NCI-H1694 (cell line): Measurements from ENCODE around the gene TTC17.
A peak's percentile ranks its signal among the peaks of the same experiment; 100 is the strongest.
"Not testable (repeated sequence)": the region's sequence is repeated elsewhere in the genome, so short reads cannot be mapped to it uniquely, and the experiment has no call there.

Experiments used
- DNase-seq: peaks from one replicate; lab custom pipeline; 2025; lab: John Stamatoyannopoulos, UW

TTC17 gene

DNA sequence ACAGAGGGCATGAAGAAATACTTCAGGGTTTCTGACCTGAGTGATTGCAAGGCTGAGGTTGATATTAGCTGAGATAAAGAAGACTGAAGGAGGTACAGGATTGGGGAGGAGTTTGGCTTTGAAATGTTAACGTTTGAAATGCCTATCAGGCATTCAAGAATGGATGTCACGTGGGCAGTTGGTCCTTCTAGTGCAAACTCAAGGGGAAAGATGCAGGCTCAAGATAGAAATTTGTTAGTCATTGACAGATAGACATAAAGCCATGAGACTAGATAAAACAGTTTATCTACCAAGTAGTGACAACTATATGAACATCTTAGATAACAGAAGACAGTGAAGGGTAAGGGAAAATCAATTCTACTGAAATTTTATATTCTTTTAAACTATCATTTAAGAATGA lies 23.1 kb downstream of the TTC17 start:
- DNase-seq = no peak

DNA sequence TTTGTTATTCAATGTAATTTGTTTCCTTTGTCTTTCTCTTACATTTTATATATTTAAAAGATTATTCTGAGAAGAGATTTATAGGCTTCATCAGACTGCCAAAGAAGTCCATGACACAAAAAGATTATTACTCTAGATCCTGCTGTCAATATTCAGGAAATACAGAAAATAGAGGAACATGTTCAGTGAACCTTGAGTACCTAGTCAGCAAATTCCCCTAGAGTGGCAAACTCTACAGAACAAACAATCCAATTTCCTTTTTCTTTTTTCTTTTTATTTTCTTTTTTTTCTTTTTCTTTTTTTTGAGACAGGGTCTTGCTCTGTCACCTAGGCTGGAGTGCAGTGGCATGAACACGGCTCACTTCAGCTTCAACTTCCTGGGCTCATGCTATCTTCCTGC lies 23.9 kb downstream of the TTC17 start:
- no peak for DNase-seq

DNA sequence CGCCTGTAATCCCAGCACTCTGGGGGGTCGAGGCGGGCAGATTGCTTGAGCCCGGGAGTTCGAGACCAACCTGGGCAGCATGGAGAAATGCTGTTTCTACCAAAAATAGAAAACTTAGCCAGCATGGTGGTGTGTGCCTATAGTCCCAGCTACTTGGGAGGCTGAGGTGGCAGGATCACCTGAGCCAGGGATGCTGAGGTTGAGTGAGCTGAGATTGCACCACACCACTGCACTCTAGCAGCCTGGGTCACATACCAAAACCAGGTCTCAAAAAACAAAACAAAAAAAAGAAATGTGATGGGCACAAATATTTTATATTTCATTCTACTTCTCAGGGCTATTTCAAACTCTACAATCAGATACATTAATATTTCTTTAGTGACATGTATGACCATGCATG lies 25.7 kb downstream of the TTC17 start:
- DNase-seq = no peak

DNA sequence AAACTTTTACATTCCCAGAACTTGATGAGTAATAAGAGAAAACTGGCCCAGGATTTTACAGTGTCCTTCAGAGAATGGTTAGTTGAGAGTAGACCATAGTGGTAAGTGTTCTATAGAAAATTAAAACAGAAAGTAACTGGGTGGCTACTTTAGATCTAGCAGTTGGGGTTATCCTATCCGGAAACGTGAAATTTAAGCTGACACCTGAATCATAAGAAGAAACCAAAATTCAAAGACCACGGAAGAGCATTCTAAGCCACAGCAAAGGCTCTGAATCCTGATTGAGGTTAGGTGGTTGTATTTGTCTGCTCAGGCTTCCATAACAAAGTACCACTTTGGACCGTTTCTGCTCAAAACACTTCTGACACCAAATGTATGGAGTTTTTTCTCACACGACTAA lies 34.0 kb downstream of the TTC17 start:
- no peak for DNase-seq

DNA sequence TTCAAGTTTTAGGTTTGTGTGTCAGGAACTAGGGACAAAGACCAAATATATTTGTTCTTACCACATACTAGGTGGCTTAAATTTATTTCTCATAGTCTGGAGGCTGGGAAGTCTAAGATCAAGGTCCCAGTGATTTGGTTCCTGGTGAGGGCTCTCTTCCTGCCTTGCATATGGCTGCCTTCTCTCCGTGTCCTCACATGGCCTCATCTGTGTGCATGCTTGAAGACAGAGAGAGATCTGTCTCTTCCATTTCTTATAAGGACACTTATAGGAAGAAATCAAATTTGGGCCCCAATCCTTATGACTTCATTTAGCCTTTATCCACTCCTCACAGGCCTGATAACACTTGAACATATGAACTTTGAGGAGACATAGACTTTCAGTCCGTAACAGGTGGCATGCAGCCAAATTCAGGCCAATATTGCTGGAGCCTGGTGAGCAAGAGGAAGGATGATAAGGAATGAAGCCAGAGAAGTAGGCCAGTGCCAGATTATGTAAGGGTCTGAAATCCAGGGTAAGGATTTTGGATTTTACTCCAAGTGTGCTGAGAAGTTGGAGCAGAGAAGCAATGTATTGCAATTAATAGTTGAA lies 35.1 kb downstream of the TTC17 start:
- DNase-seq = no peak

DNA sequence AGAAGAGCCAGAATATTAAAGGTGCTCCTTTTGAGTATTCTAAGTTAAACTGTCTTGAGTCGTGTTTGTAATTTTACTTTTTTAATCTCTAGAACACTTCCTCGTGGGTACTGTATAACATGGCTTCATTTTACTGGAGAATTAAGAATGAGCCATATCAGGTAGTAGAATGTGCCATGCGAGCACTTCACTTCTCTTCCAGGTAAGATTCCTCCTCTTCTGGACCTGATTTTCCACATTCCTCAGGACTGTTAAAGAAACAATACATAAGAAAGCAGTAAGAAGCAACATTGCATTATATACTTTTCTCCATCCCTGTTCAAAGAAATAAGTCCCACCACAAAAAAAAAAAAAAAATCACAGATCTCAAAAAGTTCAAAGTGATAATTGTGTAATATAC lies 37.9 kb downstream of the TTC17 start:
- no peak for DNase-seq

DNA sequence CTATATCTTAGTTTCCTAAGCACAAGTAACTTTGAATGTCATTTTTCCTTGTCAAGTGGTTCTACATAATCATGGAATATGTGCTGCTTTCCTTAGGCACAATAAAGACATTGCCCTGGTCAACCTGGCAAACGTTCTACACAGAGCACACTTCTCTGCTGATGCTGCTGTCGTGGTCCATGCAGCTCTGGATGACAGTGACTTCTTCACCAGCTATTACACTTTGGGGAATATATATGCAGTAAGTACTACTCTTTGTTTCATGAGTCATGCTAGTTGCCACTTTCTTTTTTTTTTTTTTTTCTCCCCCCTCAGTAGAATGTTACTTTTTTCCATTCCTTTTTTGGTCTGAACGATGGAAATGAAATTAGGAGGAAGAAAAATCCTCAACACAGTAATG lies 38.5 kb downstream of the TTC17 start:
- no peak for DNase-seq

DNA sequence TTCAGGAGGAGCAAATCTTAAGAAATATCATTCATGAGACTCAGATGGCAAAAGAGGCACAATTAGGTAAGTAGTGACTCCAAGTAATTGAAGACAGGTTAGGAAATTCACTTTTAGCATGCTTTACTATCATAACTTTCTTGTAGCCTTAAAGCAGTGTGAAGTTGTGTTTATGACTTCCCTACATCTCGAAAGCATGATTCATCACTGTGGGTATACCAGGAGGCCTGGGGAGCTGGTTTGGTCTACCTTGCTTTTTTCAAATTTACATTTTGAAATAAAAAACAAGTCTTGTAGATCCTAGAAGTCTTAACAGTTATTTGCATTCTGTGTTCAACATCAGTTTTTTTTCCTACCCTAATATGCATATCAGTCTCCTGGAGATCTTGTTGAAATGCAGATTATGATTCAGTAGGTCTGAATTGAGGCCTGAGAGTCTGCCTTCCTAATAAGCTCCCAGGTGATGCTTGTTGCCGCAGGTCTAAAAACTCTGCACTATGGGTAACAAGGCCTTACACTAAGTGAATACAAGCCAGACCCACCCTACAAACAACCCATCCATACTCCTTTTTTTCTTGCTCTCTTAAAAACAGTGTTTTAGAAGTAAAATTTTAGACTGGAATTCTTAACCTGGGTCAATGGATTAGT lies 41.4 kb downstream of the TTC17 start:
- DNase-seq = no peak

DNA sequence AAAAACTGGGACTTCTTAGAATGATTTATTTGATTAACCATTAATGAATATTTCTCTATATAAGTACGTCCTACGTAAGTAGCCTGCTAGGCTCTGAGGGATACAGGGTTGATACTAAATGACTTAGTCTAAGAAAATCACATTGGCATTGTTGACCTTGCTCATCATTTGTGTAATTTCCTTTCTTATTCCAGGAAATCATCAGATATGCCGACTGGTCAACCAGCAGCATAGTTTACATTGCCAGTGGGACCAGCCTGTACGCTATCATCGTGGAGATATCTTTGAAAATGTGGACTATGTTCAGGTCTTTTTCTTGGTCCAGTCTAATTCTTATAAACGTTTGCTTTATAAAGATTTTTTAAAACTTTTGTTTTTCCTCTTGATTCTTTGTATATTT lies 42.5 kb downstream of the TTC17 start:
- DNase-seq = no peak

DNA sequence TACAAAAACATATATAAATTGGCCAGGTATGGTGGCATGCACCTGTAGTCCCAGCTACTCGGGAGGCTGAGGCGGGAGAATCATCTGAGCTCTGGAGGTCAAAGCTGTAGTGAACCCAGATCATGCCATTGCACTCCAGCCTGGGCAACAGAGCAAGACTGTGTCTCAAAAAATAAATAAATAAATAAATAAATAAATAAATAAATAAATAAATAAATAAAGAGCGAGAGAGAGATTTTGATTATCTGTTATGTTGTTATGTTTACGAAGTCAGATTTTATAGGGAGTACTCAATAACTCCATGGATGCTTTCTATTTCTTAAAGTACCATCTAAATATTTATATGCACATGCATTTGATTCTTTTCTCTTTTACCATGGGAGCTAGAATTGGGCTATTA lies 43.1 kb downstream of the TTC17 start:
- not testable (repeated sequence) for DNase-seq

DNA sequence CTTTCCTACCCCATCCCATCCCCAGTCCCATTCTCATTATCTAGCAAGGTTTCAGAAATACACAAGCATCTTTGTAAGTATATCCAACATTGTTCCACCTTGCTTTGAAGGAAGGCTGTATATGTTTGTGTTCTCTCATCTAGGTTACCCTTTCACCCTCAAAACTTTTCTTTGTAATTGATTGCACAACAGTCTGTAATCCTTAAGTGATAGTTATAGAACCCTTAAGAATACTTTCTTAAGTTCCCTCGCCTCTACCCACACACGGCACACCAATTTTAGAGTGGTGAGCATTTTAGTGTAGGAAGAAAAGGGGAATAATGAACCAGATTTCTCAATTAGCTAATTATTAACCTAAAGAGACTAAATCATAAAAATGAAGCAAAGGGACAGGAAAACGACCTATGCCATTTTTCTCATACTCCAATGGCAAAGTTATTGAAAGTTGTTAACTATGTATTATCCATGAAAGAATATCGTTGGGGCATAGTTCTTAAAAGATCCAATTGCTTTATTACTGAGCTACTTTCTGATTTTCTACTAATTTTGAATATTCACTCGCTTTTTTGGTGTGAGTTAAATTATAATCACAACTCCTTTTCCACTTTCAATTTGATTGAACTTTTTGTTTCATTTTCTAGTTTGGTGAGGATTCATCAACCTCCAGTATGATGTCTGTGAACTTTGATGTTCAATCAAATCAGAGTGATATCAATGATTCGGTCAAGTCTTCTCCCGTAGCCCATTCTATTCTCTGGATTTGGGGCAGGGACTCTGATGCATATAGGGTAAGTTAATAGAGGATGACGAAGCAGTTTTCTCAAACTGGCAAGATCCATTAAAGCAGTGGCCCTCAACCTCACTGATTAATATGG lies 44.9 kb downstream of the TTC17 start:
- DNase-seq = no peak

DNA sequence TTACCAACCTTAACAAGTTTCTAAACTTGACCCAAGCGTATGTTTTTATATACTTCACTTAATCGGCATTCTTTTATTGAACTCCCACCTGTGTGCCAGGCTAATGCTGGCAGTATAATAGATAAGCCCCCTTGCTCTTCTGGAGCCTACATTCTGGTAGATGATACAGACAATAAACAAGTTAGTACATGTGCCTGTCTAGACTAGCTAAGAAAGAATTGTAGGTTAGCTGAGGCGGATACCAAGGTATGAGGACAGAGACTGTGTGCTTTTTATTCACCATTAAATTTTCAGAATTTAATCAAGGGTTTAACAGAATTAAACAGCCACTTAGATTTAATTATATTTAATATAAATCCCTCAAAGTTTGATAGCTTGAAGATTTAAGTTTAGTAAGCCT lies 45.7 kb downstream of the TTC17 start:
- no peak for DNase-seq

DNA sequence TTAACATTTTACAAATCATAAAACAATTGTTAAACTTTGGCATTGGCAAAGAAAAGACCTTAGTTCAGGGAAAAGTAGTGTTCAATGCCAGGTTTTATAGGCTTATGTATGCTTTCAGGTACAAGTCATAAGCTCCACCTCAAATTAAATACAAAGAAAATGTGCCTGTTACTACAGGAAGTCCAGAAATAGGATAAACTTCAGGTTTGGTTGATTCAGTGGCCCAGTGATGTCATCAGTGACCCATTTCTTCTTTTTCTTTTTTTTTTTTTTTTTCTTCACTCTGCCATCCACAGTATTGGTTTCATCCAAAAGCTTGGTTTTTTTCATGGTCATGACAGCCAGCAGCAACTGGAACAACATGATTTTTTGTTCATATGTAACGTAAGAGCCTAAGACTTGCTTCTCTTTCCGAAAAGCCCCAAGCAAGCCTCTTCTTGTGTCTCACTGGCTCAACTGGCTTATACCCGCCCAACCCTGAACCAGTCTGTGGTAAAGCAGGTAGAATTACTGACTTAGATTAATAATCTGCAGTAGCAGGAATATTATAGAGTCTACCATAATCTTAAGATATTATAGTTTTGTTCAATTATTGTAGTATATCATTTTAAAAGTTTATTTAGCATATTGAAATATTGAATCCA lies 46.2 kb downstream of the TTC17 start:
- DNase-seq = no peak

DNA sequence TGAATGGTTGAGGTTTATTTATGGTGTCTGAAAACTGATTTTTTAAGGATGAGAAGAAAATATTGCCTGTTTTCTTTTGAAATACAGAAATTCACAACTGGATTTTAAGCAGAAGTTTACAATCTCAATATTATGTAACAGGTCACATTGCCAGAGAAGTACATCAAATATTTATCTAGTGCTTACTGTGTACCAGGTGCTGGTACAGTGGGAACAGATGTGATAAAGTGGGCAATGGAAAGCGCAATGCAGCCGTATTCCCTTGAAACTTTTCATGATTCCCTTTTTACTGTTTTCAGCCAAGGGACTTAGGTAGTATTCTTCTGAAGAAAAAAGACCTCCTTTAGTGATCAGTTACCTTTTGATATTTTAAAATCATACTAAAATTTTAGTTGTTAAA lies 49.6 kb downstream of the TTC17 start:
- no peak for DNase-seq

DNA sequence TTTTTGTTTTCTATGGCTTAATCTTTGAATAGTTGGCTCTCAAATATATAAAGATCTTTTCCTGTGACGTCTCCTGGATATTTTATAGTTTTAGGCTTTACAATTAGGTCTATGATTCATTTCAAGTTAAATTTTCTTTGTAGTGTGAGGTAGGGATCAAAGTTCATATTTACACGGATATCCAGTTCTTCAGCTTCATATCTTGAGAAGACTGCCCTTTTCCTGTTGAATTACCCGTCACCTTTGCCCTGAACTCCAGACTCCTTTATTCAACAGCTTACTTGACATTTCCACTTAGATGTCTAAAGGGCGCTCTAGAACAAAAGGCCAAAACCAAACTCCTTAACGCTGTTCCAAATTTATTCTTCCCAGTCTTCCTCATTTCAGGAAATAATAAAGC lies 51.7 kb downstream of the TTC17 start:
- no peak for DNase-seq

DNA sequence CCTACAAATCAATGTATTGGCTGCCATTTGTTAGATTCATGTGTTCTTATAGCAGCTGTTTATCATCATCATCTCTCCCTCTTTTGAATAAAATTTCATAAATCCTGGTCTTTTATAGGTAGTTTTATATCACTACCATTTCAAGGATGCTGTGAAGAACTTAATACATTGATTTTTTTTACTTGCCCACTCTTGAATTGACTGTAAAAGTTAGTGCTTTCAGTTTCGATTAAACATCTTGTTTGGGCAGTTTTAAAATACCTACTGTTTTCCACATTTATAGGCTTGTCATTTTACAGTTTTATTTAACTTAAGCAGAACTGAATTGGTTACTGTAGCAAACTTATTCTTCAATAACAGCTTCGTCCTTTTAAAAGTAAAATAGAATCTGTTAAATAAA lies 59.5 kb downstream of the TTC17 start:
- DNase-seq = no peak

DNA sequence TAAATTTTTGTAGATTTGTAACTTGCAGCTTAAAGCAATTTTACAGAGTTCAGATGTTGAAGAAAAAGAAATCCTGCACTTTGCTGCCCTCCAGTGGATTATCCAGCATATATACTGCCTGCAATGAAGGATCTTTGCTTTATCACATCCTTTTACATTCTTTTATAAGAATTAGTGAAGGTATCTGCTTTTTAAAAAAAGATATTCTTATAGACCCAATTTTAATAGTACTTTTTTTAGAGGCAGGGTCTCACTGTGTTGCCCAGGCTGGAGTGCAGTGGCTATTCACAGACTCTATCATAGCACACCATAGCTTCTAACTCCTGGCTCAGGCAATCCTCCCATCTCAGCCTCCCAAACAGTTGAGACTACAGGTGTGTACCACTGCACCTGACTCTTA lies 60.7 kb downstream of the TTC17 start:
- peak; percentile 17 for DNase-seq

DNA sequence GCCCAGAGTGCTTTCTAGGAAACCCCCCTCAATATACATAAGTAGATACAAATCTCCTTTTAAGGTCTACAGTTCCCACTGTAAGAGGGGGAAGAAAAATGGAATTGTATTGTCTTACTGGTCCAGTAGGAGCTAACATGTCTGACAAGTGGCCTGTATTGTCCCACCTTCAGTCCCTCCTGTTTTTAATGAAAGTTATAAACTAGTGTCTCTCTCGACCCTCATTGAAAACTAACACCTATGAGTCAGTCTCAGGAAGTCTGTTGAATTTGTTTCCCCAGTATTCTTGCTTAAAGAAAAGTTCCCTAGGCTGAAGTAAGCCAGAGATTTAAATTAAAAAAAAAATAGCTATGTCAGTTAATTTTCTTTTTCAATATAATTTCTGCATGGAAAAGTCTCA lies 69.3 kb downstream of the TTC17 start:
- DNase-seq = no peak

DNA sequence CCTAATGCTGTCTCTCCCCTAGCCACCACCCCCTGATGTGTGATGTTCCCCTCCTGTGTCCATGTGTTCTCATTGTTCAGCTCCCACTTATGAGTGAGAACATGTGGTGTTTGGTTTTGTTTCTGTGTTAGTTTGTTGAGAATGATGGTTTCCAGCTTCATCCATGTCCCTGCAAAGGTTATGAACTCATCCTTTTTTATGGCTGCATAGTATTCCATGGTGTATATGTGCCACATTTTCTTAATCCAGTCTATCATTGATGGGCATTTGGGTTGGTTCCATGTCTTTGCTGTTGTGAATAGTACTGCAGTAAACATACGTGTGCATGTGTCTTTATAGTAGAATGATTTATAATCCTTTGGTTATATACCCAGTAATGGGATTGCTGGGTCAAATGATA lies 72.2 kb downstream of the TTC17 start:
- DNase-seq = not testable (repeated sequence)

DNA sequence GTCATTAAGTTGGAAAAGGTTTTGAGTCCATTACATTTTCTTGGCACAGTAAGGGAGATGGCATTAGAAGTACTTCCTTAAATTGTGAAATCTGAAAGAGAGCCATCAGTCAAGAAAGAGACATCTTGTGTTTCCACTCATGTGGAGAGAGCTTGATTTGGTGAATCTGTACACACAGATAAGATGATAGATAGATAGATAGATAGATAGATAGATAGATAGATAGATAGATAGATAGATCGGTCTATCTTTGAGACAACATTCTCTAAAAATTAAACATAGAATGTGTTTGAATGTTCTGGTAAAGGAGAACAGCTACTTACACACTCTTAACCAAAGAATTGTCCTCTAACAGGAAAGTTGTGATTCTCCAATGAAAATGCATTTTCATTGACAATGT lies 76.2 kb downstream of the TTC17 start:
- DNase-seq = no peak

DNA sequence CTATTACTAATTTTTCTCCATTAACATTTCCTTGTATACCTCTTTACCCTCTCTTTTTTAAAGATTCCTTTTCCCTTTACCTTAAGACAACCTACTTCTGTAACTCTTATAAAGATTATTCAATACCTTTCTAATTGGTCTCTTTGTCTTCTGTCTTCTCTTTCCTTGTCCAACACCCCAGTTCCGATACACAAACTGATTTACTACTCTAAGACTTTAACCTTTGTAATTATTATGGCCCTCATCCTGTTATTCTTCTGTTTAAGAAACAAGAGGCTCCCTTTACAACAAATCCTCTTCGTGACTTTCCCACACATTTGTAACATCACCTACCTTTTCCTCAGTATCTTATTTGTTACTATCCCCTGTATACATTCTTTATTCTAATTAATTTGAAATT lies 81.8 kb downstream of the TTC17 start:
- no peak for DNase-seq

DNA sequence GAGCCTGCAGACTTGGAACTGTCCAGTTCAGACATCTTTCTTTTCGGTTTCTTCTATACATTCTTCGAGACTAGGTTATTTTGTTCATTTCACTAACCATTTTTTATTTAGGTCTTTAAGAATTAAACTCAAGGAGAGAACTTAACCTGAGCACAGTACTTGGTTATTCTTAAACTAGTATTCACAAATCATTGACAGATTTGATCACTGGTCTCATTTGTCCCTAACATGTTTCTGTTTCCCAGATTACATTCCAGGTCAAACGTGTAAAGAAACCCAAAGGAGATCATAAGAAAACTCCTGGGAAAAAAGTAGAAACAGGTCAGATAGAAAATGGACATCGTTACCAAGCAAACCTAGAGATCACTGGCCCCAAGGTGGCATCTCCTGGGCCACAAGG lies 85.1 kb downstream of the TTC17 start:
- DNase-seq = no peak

DNA sequence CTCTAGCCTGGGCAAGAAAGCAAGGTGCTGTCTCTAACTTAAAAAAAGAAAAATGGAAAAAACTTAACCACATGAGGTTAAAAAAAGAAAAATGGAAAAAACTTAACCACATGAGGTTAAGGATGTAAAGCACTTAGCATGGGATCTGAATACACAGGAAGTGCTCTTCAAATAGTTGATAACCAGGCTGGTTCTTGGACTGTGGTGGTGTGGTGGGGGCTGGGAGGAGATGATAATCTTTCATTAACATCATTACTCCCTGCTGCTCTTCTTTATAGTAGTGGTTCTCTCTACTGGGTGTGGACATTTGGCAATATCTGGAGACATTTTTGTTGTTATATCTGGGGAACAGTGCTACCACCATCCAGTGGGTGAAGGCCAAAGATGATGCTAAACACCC lies 88.4 kb downstream of the TTC17 start:
- DNase-seq = no peak
